ENCODE measurements around the gene ERAS.

The ERAS gene

GRCh38 chrX:48826135-48826875, at the start of gene ERAS:
ERAS (plus strand) TSS chrX:48826513; CDS start chrX:48829124, 2,611 bp downstream.
- no peak for DNase-seq

GRCh38 chrX:48776818-48777439, 49.4 kb upstream of the ERAS start:
- no peak for DNase-seq

GRCh38 chrX:48779399-48779798, 46.9 kb upstream of the ERAS start:
- no peak for DNase-seq

GRCh38 chrX:48781705-48782104, 44.6 kb upstream of the ERAS start:
- DNase-seq = no peak

- no peak for DNase-seq
Observed at GRCh38 chrX:48782216-48782615, 44.1 kb upstream of the ERAS start.

- no peak for DNase-seq
Observed at GRCh38 chrX:48782795-48783194, 43.5 kb upstream of the ERAS start.

GRCh38 chrX:48784726-48785125, 41.6 kb upstream of the ERAS start:
- DNase-seq = no peak

GRCh38 chrX:48785186-48785539, 41.1 kb upstream of the ERAS start:
- no peak for DNase-seq

GRCh38 chrX:48785540-48786214, 40.6 kb upstream of the ERAS start:
- DNase-seq = no peak

- DNase-seq = no peak
Observed at GRCh38 chrX:48786341-48786800, 39.9 kb upstream of the ERAS start, which contains the start of gene GATA1. GATA1 (plus strand) TSS chrX:48786590; CDS start chrX:48791110, 4,520 bp downstream.

- DNase-seq = no peak
Observed at GRCh38 chrX:48786825-48787504, 39.3 kb upstream of the ERAS start.

GRCh38 chrX:48787505-48788443, 38.5 kb upstream of the ERAS start:
- DNase-seq = no peak

- no peak for DNase-seq
Observed at GRCh38 chrX:48789366-48790220, 36.7 kb upstream of the ERAS start.

- DNase-seq = no peak
Observed at GRCh38 chrX:48790477-48790876, 35.8 kb upstream of the ERAS start.

- DNase-seq = no peak
Observed at GRCh38 chrX:48791063-48791820, 35.1 kb upstream of the ERAS start.

- no peak for DNase-seq
Observed at GRCh38 chrX:48792219-48792618, 34.1 kb upstream of the ERAS start.

GRCh38 chrX:48793935-48794334, 32.4 kb upstream of the ERAS start:
- no peak for DNase-seq

- DNase-seq = no peak
Observed at GRCh38 chrX:48794340-48794910, 31.9 kb upstream of the ERAS start.

- DNase-seq = no peak
Observed at GRCh38 chrX:48794911-48795515, 31.3 kb upstream of the ERAS start.

GRCh38 chrX:48798318-48798717, 28.0 kb upstream of the ERAS start:
- DNase-seq = no peak

Data from activated CD8-positive, alpha-beta memory T cell treated with anti-CD3 and anti-CD28 coated beads, Interleukin-2, amount 50 U/mL, for 48 hours (primary cell).